ENCODE measurements around the gene IDE. TPM values are rescaled to one million over a fixed set of nuclear protein-coding genes. Genes with fewer than 3 reads are reported as not detected.

The IDE gene
- total RNA-seq (2022; extraction: Qiagen RNA extraction) = 17.7 to 25.7 TPM (median 23.7 TPM) in 5 replicates

GRCh38 chr10:92573798-92574547, at the start of gene IDE:
Gene IDE, minus strand, starts transcription at chr10:92574093. Its CDS starts 74 bp downstream, at chr10:92574019.

GRCh38 chr10:92592761-92593618, 19.1 kb upstream of the IDE start, which contains the start of gene KIF11:
Gene KIF11, plus strand, starts transcription at chr10:92593130. Its CDS starts 246 bp downstream, at chr10:92593376.

Other genes starting within 250 kb of the IDE start
- 28.7 to 46.4 TPM (median 34.3 TPM) in 5 replicates for gene KIF11, start 19.0 kb upstream of the IDE start, total RNA-seq (2022; extraction: Qiagen RNA extraction)
- 10.7 to 12.2 TPM (median 11.7 TPM) in 5 replicates for gene HHEX, start 115.9 kb upstream of the IDE start, total RNA-seq (2022; extraction: Qiagen RNA extraction)

Measured in A549 treated with Hydrocortisone at 1 μM for 4 hours (cell line).